Psoas muscle (tissue), 8 donors: ENCODE results near the gene RAB40AL. TPM values are rescaled to one million over a fixed set of nuclear protein-coding genes. Genes with fewer than 3 reads are reported as not detected.

Source experiments
- ATAC-seq, 4 donors: fragments of 200-7000 bp; cut with Tn5 transposase; one replicate each; pipeline ENCODE4 v1.9.1; 2020; ENCODE audit warnings: moderate library complexity in 3 of 4, mild to moderate bottlenecking in 2 of 4
- DNase-seq, 2 donors: peaks; one replicate each; pipeline ENCODE4 v3.0.0-alpha.2; 2020
- H3K27ac ChIP-seq: fragments of 200-600 bp; one replicate; pipeline ENCODE4 v1.8.0; 2022
- H3K27me3 ChIP-seq, 3 donors: fragments of 200-600 bp in 1 of 3; one replicate each; pipeline versions ENCODE4 v1.6.1 to v1.8.0; 2013 to 2022; ENCODE audit warnings: low read length in 2 of 3, mild to moderate bottlenecking in 2 of 3, moderate library complexity in 1 of 3; ENCODE audit not compliant: insufficient read depth in 3 of 3
- H3K36me3 ChIP-seq, 2 donors: fragments of 200-600 bp in 1 of 2; one replicate each; pipeline versions ENCODE4 v1.6.1 to v1.8.0; 2013 to 2022; ENCODE audit warnings: low read depth in 1 of 2, mild to moderate bottlenecking in 1 of 2, moderate library complexity in 1 of 2; ENCODE audit not compliant: insufficient read depth in 1 of 2
- H3K4me1 ChIP-seq: fragments of 200-600 bp; one replicate; pipeline ENCODE4 v1.8.0; 2022
- H3K4me3 ChIP-seq: fragments of 200-600 bp; one replicate; pipeline ENCODE4 v1.8.0; 2022; ENCODE audit warnings: mild to moderate bottlenecking
- H3K9me3 ChIP-seq: fragments of 200-600 bp; one replicate; pipeline ENCODE4 v1.8.0; 2022
- CTCF ChIP-seq: fragments of 200-600 bp; IDR thresholded peaks from one replicate; pipeline ENCODE4 v1.8.0; 2022; ENCODE audit warnings: antibody characterized with exemption
- WGBS, 3 donors: extraction: QIAGEN DNeasy Blood & Tissue Kit; methylation state at CpG; one replicate each; pipeline versions ENCODE4 v1.1.6 to v1.1.7; 2013; 5-methylcytosine and 5-hydroxymethylcytosine counted together
- intact Hi-C, 2 donors: fragments of 100-400 bp; cut with DNase I; formaldehyde crosslinking; loops; one replicate each; pipeline versions ENCODE4 v1.11.0 to v1.14.2; 2022
- polyA plus RNA-seq, 3 donors: library from polyadenylated mRNA; stranded (reverse); fragments of 200-250 nt; gene quantifications; one replicate each; pipeline ENCODE4 v1.2.3, GENCODE V29; 2013
- total RNA-seq, 4 donors: library from RNA; stranded (reverse); fragmentation: NEBNext Ultra II Directional in 2 of 4; extraction: Animal tissue kit (Norgen Biotek cat#: 25700) in 2 of 4; gene quantifications; one replicate each; pipeline versions ENCODE4 v1.2.1 to v1.2.4, GENCODE V29; 2021 to 2023
- donor health status: healthy with polysubstance abuse.
- donor health status: DM: no; HTN: no; CAD: no; lungs with moderate emphysema.
- donor health status: Bipolar disorder and iron deficiency.
- donor health status: healthy.
- donor health status: DM: yes; HTN: yes; CAD: no.
- donor health status: DM: no; HTN: no; CAD: no.
- donor health status: DM: no; HTN: no; CAD: no.
- donor health status: DM: yes; HTN: yes; CAD: no.

RAB40AL gene
- total and polyA plus RNA-seq, 7 donors = 0.04 TPM; not detected in 6

GRCh38 chrX:102958794-102959193, 21.7 kb downstream of the RAB40AL start:
- no peaks in the 10 kb centered on the region for H3K36me3 ChIP-seq
- intact Hi-C loops = loop anchor here in 1 of 2 donors (10.0 kb wide), 1 partner anchor 56 kb away; no protein-coding TSS in a partner anchor
- no peak overlapping the region for H3K4me3 ChIP-seq
- no peak for TF ChIP-seq CTCF
- H3K9me3 ChIP-seq = no peaks in the 10 kb centered on the region
- ATAC-seq = no peak
- H3K27me3 ChIP-seq = peaks cover 0 to 14% (median 0%) of the 10 kb centered on the region in 3 donors
- WGBS, 3 donors = 57 to 59% (median 59%) methylated on average over 5 of the region's 5 CpGs
- H3K4me1 ChIP-seq = no peaks in the 10 kb centered on the region
- no peak for DNase-seq
- no peak overlapping the region for H3K27ac ChIP-seq

GRCh38 chrX:102959471-102959870, 22.4 kb downstream of the RAB40AL start:
- H3K36me3 ChIP-seq = no peaks in the 10 kb centered on the region
- TF ChIP-seq CTCF = no peak
- intact Hi-C loops = loop anchor here in 1 of 2 donors (10.0 kb wide), 1 partner anchor 55 kb away; no protein-coding TSS in a partner anchor
- DNase-seq (no peak), ATAC-seq (no peak)
- no peaks in the 10 kb centered on the region for H3K9me3 ChIP-seq
- H3K4me1 ChIP-seq = no peaks in the 10 kb centered on the region
- H3K27ac ChIP-seq = no peak overlapping the region
- WGBS, 3 donors = 66 to 93% (median 89%) methylated on average over 4 of the region's 4 CpGs
- no peak overlapping the region for H3K4me3 ChIP-seq
- peaks cover 0 to 14% (median 0%) of the 10 kb centered on the region in 3 donors for H3K27me3 ChIP-seq

- H3K27ac ChIP-seq = no peak overlapping the region
- H3K4me3 ChIP-seq = no peak overlapping the region
- ATAC-seq (no peak), DNase-seq (no peak)
- no peaks in the 10 kb centered on the region for H3K36me3 ChIP-seq
- H3K4me1 ChIP-seq = no peaks in the 10 kb centered on the region
- intact Hi-C loops = no loop called here
- no peak for TF ChIP-seq CTCF
- H3K9me3 ChIP-seq = no peaks in the 10 kb centered on the region
- 42 to 80% (median 66%) methylated on average over 1 of the region's 1 CpG for WGBS, 3 donors
- H3K27me3 ChIP-seq = peaks cover 0 to 6% (median 0%) of the 10 kb centered on the region in 3 donors
Measured at GRCh38 chrX:102963955-102964354, 26.9 kb downstream of the RAB40AL start.

- Histone ChIP-seq H3K36me3 (no peaks in the 10 kb centered on the region), H3K27me3 (peaks cover 0 to 6% (median 0%) of the 10 kb centered on the region in 3 donors), H3K4me3 (no peak overlapping the region), H3K4me1 (no peaks in the 10 kb centered on the region), H3K9me3 (peaks cover 7% of the 10 kb centered on the region), H3K27ac (no peak overlapping the region)
- 5 to 22% (median 13%) methylated on average over 1 of the region's 1 CpG for WGBS, 3 donors
- intact Hi-C loops = no loop called here
- DNase-seq (no peak), ATAC-seq (no peak)
- no peak for TF ChIP-seq CTCF
Measured at GRCh38 chrX:102964940-102965339, 27.9 kb downstream of the RAB40AL start.

- no peak for DNase-seq
- WGBS, 3 donors = 87 to 98% (median 95%) methylated on average over 3 of the region's 3 CpGs
- no peaks in the 10 kb centered on the region for H3K36me3 ChIP-seq
- ATAC-seq = no peak
- H3K4me1 ChIP-seq = no peaks in the 10 kb centered on the region
- H3K27me3 ChIP-seq = peaks cover 0 to 6% (median 0%) of the 10 kb centered on the region in 3 donors
- intact Hi-C loops = no loop called here
- TF ChIP-seq CTCF = no peak
- H3K4me3 ChIP-seq = no peak overlapping the region
- no peak overlapping the region for H3K27ac ChIP-seq
- H3K9me3 ChIP-seq = peaks cover 22% of the 10 kb centered on the region
Measured at GRCh38 chrX:102966701-102967100, 29.6 kb downstream of the RAB40AL start.
